ENCODE measurements around the gene CHMP4A. TPM values are rescaled to one million over a fixed set of nuclear protein-coding genes. Genes with fewer than 3 reads are reported as not detected.
"Not testable (repeated sequence)": the region's sequence is repeated elsewhere in the genome, so short reads cannot be mapped to it uniquely, and the experiment has no call there.

CHMP4A gene
- total RNA-seq, 1 experiment from 2014 or later, result 34.6 TPM

GRCh38 chr14:24206260-24207103, 6.8 kb downstream of the CHMP4A start (continued):
- TF ChIP-seq FOSL1 (IDR thresholded peaks at IDR 0.05; ENCODE audit: low read depth) (no peak), ELF1 (IDR thresholded peaks at IDR 0.05; ENCODE audit: borderline replicate concordance, low read depth) (no peak), CBX3 (IDR thresholded peaks at IDR 0.05; ENCODE audit: low read depth) (no peak), ATF3 (IDR thresholded peaks at IDR 0.05) (no peak), EZH2 (IDR thresholded peaks at IDR 0.05) (no peak)

GRCh38 chr14:24204163-24205146, 8.8 kb downstream of the CHMP4A start:
- TF ChIP-seq ATF3 (IDR thresholded peaks at IDR 0.05) (no peak), MAX (IDR thresholded peaks at IDR 0.05) (no peak), JUND (IDR thresholded peaks at IDR 0.05) (no peak), SP1 (IDR thresholded peaks at IDR 0.05; ENCODE audit: low read depth) (no peak), EZH2phosphoT487 (IDR thresholded peaks at IDR 0.05; ENCODE audit: borderline replicate concordance) (no peak)
- DNase-seq (ENCODE audit: low read depth, low spot score) (no peak), ATAC-seq (no peak)
- Histone ChIP-seq H3K4me3 (replicated peaks in 1 of 2; ENCODE audit: low read depth in 1 of 2, low read length in 2 of 2) (no peak overlapping the region), H4K20me1 (ENCODE audit: insufficient read depth) (no peaks in the 10 kb centered on the region), H3K79me2 (ENCODE audit: insufficient read depth, low read length) (no peaks in the 10 kb centered on the region), H3K27me3 (ENCODE audit: insufficient read depth, low read length) (no peaks in the 10 kb centered on the region), H3K4me1 (ENCODE audit: control insufficient read depth in 1 of 2, insufficient read depth in 2 of 2, low read length in 2 of 2) (no peaks in the 10 kb centered on the region), H3K9me2 (ENCODE audit: insufficient read depth) (no peaks in the 10 kb centered on the region), H3K27ac (ENCODE audit: low read depth, low read length) (no peak overlapping the region), H3K4me2 (ENCODE audit: low read length) (no peak overlapping the region), H3K9me3 (ENCODE audit: control insufficient read depth in 1 of 2, insufficient read depth in 1 of 2, low read depth in 1 of 2, low read length in 2 of 2) (peaks cover 3 to 10% of the 10 kb centered on the region in 2 experiments; a peak in 1 of 4 replicates), H3K9ac (ENCODE audit: low read length) (no peak overlapping the region), H3K36me3 (ENCODE audit: control insufficient read depth in 1 of 2, insufficient read depth in 2 of 2, low read length in 2 of 2) (peaks cover 10 to 31% of the 10 kb centered on the region in 2 experiments), H2AFZ (ENCODE audit: low read depth, low read length, poor library complexity, severe bottlenecking) (no peak overlapping the region)
- intact Hi-C loops (cut with micrococcal nuclease), result no loop called here
- RAD21 ChIA-PET (ENCODE audit: low non-redundant PET in 1 of 2, low total read pairs in 2 of 2, uncharacterized antibody in 2 of 2, unreplicated experiment in 2 of 2), result no interaction called here
- POLR2A ChIA-PET, result no interaction called here
- no TSS peak for BruUV-seq (replicated peaks)
- CTCF ChIA-PET, result no interaction called here

GRCh38 chr14:24203249-24203886, 9.9 kb downstream of the CHMP4A start:
- H3K9ac ChIP-seq (ENCODE audit: low read length); BruUV-seq (replicated peaks); H3K27me3 ChIP-seq (ENCODE audit: insufficient read depth, low read length); POLR2A ChIA-PET; H3K9me2 ChIP-seq (ENCODE audit: insufficient read depth); H3K4me1 ChIP-seq (ENCODE audit: control insufficient read depth in 1 of 2, insufficient read depth in 2 of 2, low read length in 2 of 2); H4K20me1 ChIP-seq (ENCODE audit: insufficient read depth); H3K79me2 ChIP-seq (ENCODE audit: insufficient read depth, low read length); H3K4me2 ChIP-seq (ENCODE audit: low read length); intact Hi-C loops (cut with micrococcal nuclease); H3K4me3 ChIP-seq (replicated peaks in 1 of 2; ENCODE audit: low read depth in 1 of 2, low read length in 2 of 2); ATAC-seq; CTCF ChIA-PET; H3K27ac ChIP-seq (ENCODE audit: low read depth, low read length); DNase-seq (ENCODE audit: low read depth, low spot score); H2AFZ ChIP-seq (ENCODE audit: low read depth, low read length, poor library complexity, severe bottlenecking); RAD21 ChIA-PET (ENCODE audit: low non-redundant PET in 1 of 2, low total read pairs in 2 of 2, uncharacterized antibody in 2 of 2, unreplicated experiment in 2 of 2): not testable (repeated sequence)
- Histone ChIP-seq H3K36me3 (ENCODE audit: control insufficient read depth in 1 of 2, insufficient read depth in 2 of 2, low read length in 2 of 2) (peaks cover 3 to 35% of the 10 kb centered on the region in 2 experiments), H3K9me3 (ENCODE audit: control insufficient read depth in 1 of 2, insufficient read depth in 1 of 2, low read depth in 1 of 2, low read length in 2 of 2) (peaks cover 3 to 10% of the 10 kb centered on the region in 2 experiments; a peak in 1 of 4 replicates)

Data from HCT116 (cell line).